Measurements from ENCODE around the gene PKN3.

PKN3 gene

DNA sequence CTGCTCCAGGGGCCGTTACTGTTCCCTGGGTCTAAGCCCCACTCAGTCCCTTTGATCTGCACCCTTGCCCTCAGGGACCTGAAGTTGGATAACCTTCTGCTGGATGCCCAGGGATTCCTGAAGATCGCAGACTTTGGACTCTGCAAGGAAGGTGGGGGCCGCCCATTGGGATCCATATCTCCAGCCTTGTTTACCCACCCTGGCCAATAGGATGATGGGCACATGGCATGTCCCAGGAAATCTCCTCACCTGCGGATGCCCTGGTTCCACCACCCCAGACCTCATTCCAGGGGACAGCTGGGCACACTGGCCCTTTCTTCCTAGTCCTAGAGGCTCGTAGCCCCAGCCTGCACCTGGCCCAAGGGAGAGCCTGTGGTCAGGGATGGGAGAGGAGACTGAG, 16.2 kb downstream of the PKN3 start:
- FAIRE-seq, result no peak

DNA sequence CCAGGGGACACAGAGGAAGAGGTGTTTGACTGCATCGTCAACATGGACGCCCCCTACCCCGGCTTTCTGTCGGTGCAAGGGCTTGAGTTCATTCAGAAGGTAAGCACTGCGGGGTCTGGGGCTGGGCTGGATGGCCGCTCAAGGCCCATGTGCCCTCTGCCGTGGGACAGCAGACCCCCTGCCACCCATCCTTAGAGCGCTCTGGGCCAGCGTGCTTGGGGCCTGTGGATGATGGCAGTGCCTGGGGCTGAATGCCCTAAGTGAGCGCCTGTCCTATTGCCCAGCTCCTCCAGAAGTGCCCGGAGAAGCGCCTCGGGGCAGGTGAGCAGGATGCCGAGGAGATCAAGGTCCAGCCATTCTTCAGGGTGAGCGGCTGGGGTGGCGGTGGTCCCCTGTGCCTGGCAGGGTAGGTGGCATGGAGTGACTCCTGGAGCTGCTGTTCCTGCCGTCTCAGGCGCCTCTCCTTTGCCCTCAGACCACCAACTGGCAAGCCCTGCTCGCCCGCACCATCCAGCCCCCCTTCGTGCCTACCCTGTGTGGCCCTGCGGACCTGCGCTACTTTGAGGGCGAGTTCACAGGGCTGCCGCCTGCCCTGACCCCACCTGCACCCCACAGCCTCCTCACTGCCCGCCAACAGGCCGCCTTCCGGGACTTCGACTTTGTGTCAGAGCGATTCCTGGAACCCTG, 17.8 kb downstream of the PKN3 start:
- FAIRE-seq, result no peak

DNA sequence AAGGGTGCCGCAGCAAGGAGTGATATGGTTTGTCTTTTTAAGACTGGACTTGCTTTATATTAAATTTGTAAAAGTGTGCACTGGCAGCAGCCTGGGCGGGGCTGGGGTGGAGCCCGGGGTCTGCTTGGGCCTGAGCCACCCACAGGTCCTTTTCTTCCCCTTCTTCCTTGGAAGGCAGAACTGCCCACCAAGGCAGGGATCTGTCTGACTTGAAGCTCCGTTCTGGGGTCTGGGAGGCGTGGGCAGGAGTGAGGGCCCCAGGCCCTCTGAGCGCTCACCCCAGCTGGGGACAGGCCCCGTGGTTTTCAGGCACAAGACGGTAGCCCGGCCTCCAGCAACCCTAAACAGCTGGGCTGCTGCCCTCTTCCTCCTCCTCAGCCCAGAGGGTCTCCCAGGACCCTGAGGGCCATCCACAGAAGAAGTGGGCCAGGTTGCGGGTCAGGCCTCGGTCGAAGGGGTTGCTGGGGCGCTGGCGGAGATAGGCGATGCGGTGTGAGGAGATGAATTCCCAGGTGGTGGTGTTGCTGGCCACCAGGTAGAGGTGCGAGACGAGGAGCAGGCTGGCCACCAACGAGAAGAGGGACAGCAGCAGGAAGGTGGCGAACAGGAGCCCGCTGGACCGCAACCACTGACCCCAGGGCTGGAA, 18.7 kb downstream of the PKN3 start:
- FAIRE-seq, result no peak

DNA sequence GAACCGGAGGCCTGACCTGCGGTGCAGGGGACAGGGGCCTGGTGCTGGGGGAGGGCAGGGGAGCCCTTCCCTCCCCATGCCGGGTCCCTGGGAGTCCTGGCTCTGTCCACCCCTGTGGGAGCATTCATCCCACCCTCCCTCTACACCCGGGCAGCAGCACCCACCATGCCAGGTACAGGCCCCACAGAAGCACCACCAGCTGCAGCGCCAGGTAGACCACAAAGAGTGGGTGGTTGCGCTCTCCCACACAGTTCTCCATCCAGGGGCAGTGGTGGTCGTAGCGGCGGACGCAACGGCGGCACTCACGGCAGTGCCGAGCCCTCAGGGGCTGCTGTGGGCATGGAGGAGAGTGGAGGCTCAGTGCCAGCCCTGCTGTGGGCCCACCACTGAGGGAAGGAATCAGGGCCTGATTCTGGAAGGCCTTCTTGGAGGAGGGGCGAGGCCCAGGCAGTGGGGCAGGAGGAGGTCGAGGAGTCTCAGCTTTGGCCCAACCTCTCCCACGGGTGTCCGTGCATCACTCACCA, 19.2 kb downstream of the PKN3 start:
- no peak for FAIRE-seq

DNA sequence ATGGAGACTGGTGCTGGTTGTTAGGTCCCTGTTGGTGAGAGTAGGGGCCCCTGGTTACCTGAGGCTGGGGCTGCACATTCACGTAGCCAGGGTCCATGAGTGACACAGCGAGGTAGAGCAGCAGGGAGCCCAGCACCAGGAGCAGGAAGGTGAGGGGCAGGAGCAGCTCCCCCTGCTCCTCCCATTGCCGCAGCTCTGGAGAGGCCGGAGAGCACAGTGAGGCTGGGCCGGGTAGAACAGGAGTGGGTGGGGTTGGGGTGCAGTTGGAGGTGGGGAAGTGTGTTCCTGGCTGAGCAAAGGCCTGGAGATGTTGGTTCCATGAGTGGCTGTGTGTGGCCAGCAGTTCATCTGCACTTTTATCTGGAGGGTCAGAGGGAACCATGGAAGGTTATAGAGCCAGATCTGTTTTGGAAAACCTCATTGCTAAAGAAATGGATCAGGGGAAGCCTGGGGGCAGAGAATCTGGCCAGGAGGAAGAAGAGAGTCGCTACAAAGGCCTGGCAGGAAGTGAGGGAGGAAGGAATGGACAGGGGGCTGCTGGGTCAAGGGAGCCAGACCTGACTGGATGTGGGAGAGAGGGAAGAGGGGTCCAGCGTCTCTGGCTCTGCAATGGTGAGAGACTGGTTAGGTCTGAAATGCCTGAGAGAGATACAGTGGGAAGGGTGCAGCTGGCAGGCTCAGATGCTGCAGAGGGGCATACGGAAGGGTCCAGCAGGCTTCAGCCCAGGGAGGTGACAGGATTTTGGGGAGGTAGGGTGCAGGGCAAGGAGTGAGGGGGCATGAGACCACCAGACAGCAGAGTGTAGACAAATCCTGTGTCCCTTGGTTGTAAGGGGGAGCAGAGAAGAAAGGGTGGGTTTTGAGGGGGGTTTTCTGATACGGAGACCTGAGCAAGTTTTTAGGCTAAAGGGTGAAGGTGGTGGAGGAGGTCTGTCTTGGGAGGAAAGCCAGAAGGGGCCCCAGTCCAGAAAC, 20.4 kb downstream of the PKN3 start:
- no peak for FAIRE-seq

DNA sequence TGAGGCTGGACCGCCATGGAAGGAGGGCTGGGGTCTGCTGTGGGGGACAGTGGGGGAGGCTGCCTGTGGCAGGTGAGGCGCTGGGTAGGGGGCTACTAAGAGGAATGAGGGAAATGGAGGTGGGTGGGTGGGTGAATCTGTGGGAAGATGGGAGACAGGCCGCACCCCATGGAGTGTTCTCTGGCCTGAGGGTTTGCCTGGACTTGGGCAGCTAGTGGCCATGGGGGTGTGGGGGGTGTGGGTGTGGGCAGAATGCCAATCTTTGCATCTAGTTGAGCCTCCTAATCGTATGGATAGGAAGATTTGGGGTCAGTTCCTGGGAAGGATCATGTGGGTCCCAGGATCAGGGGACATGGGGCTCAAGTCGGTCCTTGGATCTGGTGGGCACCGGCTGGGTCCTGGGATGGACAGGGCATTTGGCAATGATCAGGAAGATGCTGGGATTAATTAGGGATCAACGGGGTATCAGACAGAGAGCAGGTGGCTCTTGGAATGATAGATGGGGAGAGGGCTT, 21.1 kb downstream of the PKN3 start:
- FAIRE-seq, result no peak

DNA sequence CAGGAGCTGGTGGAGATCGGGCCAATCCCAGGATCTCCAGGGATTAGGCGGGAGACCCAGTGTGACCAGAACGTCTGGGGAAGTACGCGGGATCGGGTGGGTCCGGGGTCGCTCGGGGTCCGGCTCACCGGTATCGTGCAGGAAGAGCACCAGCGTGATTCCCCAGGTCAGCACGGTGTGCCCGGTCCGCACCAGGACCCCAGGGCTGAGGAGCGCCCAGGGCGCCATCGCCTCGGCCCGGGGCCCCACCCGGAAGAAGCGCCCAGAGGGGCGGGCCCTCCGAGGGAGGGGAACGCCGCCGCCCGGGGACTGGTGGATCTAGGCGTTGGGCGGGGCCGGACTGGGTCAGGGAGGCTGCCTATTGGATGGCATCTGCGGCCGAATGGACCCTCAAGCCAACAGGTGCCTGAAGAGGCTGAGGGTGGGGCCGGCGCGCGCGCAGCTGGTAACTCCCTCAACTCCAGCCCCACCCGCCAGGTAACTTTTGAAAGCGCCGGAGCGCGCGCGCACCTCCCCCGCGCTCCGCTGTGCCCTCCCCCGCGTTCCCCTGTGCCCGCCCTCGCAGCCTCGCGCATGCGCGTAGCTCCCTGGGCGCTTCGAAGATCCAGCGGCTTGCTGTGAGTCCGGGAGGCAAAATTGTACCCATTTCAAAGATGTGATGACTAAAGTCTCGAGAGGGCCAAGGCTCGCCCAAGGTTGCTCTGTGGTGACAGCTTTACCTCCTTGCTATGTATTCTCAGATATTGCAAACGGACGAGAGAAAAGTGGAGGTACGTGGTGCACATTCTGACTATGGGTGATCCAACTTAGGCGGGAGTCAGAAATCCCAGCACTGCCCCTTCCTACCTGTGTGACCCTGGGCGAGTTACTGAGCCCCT, 21.8 kb downstream of the PKN3 start, which contains the start of gene ZDHHC12:
Gene ZDHHC12, minus strand, starts transcription at position 262 of the 878 bp plus-strand sequence. Its CDS starts 34 bp downstream, at position 228.
- FAIRE-seq, result no peak

DNA sequence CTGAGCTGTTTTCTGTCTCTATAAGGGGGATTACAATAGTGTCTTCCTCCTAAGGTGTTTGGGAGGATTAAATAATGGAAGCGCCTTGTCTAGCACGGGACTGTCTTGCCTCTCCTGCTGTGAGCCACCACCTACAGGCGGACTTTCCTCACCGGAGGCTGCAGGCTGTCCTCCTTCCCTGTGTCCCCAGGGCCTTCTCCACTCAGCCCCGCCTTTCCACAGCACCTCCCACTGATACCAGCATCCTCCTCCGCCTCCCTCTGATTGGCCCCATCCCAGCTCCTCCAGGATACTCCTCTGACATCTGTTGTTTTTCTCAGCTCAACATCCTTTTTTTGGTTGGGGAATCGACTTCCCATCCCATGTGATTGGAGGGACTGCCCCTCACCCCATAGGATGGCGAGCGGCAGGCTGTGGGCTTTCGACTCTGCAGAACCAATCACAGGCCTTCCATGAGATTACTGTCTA, 22.5 kb downstream of the PKN3 start:
- FAIRE-seq, result peak; percentile 79

DNA sequence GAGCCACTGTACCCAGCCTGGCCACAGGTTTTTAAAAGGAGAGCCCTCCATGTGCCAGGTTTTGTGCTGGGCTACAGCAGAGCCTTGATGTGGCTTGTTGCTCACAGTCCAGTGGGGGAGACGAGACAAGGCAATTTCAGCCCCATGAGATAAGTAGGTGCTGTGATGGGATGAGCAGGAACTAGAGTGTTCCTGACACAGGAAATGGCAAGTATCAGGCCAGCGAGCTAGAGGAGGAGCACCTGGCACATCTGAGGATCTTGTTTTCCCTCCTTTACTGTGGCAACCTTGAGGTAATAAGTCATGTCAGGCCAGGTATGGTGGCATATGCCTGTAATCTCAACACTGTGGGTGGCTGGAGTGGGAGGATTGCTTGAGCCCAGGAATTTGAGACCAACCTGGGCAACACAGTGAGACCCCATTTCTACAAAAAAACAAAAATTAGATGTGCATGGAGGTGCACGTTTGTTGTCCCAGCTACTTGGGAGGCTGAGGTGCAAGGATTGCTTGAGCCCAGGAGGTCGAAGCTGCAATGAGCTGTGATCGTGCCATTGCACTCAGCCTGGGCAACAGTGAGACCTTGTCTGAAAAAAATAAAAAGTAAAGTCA, 25.4 kb downstream of the PKN3 start:
- FAIRE-seq, result no peak

DNA sequence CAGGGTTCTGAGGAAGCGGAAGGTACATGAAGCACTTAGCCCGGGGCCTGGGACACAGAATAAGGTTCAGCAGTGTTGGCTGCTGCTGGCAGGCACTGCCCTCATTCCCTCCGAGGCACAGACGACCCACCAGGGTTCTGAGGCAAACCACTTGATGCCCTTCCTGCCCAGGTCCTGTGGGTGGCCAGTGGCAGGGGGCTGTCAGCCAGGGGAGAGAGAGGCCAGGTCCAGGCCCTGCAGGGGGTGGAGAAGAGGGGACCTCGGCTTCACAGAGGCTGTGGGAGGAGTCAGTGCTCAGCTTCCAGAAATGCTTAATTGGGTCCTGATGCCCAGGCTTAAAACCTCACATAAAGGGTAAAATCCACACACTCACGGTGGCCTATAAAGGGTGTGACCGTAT, 26.0 kb downstream of the PKN3 start:
- no peak for FAIRE-seq

DNA sequence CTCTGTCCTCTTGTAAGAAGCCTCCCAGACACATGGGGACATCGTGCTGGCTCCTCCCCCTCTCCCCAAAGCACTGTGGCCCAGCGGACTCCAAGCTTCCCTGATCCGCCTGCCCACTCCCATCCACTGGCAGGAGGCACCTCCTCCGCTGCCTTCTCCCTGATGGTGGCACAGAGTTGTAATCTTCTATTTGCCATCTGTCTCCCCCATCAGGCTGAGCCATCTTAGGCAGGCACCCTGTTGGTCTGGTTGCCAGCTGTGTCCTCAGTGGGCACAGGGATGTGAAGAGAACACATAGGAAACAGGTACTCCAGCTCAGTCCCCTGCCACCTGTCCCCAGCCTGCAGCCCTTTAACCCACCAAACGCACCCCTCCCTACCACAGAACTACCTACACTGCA, 27.0 kb downstream of the PKN3 start:
- FAIRE-seq, result no peak

DNA sequence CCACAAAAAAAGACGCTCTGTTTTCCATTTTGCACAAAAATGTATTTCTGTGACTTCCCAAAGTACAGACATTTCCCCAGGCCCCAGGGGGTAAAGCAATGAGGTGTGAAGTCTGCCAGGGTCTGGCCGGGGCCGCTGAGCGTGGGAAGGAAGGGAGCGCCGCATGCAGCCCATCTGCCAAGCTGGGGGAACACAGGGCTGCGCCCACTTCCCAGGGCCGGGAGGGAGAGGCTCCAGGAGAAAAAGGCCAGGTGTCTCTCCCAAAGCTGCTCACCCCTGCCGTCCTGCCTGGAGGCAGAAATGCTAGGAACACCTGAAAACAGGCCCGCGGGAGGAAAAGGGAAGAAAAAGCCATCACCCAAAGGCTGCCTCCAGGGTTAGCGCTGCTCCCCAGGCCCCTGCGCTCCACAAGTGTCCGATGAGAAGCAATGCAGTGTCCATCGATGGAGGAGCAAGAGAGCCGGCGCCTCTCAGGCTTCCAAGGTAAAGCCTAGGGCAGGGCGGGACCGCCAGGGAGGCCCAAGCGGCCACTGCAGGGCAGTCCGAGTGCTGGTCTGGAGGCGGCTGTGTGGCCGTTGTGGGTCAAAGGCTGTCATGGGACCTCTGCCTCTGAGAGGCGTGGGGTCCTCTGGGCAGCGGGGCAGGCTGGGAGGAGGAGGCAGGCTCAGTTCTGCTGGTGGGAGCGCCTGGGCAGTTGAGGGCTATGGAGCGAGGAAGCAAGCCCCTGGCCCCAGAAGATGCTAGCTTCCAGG, 27.6 kb downstream of the PKN3 start:
- FAIRE-seq, result no peak

DNA sequence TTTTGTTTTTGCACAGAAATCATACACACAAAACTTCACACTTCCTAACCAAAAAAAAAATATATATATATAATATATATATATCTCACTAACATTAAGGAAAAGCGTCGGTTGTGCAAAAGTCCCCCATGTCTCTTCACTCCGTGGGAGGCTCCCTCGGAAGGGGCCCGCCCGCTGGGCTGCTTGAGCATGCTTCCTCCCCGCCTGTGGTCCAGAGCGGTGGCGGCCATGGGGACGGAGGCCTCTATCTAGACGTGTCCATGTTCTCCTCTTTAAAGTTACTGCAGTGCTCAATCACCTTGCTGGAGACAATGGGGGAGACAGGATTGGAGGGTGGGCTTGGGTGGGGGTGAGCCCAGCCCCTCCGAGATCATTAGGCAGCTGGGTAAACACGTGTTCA, 28.8 kb downstream of the PKN3 start:
- no peak for FAIRE-seq

DNA sequence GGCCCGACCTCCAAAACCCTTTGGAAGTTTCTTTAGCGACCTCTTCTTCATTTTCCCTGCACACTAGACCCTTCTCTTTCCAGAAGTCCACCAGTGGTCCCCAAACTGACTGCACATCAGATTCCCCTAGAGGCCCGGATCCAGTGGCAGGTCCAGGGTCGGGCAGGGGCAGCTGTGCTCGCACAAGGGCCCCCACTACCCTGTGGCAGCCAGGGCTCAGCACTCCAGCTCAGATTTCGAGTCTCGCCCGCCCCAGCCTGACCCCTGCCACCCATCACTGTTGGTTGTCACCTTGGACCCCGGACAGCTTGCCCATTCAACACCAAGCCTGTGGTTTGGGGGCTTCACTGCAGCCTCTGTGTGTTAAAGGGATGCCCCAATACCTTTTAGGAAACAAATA, 29.4 kb downstream of the PKN3 start:
- no peak for FAIRE-seq

DNA sequence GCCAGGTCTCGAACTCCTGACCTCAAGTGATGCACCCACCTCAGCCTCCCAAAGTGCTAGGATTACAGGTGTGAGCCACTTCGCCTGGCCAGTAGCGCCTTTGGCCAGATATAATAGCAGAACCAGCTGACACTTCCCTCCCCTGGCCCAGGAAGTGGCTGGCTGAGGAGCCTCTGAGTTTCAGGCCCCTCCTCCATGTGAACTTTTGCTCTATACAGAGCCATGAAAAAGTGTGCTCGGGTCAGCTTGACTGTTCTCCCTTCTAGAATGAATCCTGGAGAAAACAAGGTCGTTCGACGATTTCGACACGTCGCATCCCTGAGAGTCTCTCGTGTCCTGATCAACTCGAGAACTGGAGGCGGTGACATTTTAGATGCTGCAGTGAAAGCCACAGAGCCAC, 30.3 kb downstream of the PKN3 start:
- FAIRE-seq, result no peak

DNA sequence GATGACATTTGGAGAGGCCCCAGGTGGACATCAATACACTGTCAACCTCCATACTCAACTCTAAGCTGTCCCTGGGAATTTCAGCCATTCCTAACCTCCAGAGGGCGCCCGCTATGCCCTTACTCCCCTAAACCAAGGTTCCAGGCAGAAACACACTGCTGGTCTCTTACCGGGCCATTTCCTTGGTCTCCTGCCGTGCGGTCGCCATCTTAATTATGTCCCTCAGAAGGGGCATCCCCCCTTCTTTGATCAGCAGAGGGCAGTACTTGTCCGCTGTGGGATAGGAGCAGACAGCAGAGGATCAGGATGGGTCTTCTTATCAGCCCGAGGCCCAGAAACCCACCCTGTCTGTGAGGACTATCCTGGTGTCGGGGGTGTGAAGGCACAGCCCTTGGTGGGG, 31.0 kb downstream of the PKN3 start:
- FAIRE-seq, result no peak

DNA sequence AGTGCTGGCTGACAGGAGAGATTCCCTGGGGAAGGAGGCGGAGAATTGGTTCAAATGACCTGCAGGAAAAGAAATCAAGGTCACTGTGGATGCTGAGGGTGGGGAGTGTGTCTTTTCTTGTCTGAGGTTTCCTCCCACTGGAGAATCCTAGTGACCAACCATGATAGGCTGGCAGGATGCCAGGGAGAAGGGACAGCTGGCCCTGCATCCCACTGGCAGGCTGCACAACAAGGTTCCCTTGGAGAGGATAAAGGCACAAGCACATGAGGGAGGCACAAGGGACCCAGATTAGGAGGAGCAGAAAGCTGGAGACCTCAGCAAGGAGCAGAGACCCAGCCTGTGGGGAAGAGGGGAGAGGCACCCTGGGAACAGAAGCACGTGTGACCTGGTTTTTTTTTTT, 33.1 kb downstream of the PKN3 start:
- FAIRE-seq, result no peak

DNA sequence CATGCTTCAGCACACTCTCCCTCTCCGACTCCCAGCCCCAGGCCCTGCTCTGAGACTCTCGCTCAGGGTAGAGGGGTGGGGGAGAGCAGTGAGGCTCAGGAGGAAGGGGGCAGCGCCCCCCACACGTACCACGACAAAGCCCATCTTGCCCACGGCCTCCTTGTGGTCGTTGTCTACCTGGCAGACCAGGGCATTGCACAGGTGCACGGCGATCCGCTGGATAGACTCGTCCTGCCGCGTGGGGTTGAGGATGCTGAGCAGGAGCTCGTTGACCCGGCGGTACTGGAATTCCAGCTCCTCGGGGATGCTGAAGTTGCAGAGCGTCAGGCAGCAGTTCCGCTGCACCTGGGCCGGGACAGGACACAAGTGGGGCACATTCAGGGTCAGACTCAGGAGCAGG, 40.1 kb downstream of the PKN3 start:
- FAIRE-seq, result no peak

DNA sequence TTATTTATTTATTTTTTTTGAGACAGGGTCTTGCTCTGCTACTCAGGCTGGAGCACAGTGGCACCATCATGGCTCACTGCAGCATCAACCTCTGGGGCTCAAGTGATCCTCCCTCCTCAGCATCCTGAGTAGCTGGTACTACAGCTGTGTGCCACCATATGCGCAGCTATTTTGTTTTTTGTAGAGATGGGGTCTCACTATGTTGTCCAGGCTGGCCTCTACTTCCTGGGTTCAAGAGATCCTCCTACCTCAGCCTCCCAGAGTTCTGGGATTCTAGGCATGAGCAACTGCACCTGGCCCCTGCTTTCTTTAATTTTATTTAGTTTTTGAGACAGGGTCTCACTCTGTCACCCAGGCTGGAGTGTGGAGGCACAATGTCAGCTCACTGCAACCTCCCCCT, 41.1 kb downstream of the PKN3 start:
- FAIRE-seq, result no peak

DNA sequence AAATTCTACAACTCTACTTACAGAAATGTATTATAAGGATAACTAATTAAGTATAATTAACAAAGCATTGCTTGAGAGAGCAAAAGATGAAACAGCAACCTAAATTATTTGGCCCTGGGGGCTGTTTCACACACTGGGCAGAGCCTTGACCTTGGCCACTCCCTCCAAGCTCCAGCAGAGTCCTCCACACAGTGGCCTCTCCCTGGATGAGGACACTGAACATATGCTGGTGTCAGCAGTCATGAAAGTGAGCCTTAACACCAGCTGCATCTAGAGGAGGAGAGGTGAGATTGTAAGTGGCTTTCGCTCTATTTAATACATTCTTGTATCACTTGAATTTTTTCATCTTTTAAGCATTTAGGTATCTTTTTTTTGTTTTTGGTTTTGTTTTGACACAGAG, 44.9 kb downstream of the PKN3 start:
- no peak for FAIRE-seq

All from endometrium (tissue), 2 donors.